ENCODE data around the gene GALNT18. TPM values are rescaled to one million over a fixed set of nuclear protein-coding genes. Genes with fewer than 3 reads are reported as not detected.

GALNT18 gene
- total and polyA plus RNA-seq, 2 donors (not counting 3 experiments of a cell fraction or from before 2014, with no cell fraction given), result 0.17 to 0.18 TPM

- CTCF ChIA-PET, result no interaction called here
- no peak overlapping the region for H3K4me3 ChIP-seq (replicated peaks in 1 of 3; ENCODE audit: insufficient read depth in 1 of 3, low read depth in 1 of 3, low read length in 3 of 3)
- H4K20me1 ChIP-seq (replicated peaks; ENCODE audit: control insufficient read depth, extremely low read depth, insufficient read depth, low read length), result no peaks in the 10 kb centered on the region
- intact Hi-C loops (cut with micrococcal nuclease) (no loop called here), dilution Hi-C loops (cut with MboI; ENCODE audit: extremely low pct_ligation_motif_present, low sequenced_read_pairs) (no loop called here)
- H3K27ac ChIP-seq (ENCODE audit: insufficient read depth, low read depth, low read length), result no peak overlapping the region
- no peak overlapping the region for H2AFZ ChIP-seq (ENCODE audit: low read depth, low read length)
- TF ChIP-seq GATA2 (IDR thresholded peaks at IDR 0.05; ENCODE audit: insufficient read depth, insufficient read length, low read depth, low read length) (no peak), FOS (IDR thresholded peaks at IDR 0.05; ENCODE audit: borderline replicate concordance, insufficient read depth, low read length) (no peak), MYC (IDR thresholded peaks at IDR 0.05; ENCODE audit: low read depth, low read length) (no peak), EZH2 (IDR thresholded peaks at IDR 0.05; ENCODE audit: borderline replicate concordance, low read depth, low read length, severe bottlenecking) (no peak), JUN (IDR thresholded peaks at IDR 0.05; ENCODE audit: borderline replicate concordance, insufficient read depth, insufficient read length, low read depth) (no peak), POLR2A (IDR thresholded peaks at IDR 0.05; ENCODE audit: low read depth, low read length) (no peak), POLR2AphosphoS5 (IDR thresholded peaks at IDR 0.05; ENCODE audit: insufficient read depth, low read depth, low read length) (no peak)
- TF ChIP-seq, protein P1, sequence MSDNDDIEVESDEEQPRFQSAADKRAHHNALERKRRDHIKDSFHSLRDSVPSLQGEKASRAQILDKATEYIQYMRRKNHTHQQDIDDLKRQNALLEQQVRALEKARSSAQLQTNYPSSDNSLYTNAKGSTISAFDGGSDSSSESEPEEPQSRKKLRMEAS (IDR thresholded peaks at IDR 0.05; ENCODE audit: insufficient read depth, insufficient read length), result no peak
- TF ChIP-seq, protein P2, sequence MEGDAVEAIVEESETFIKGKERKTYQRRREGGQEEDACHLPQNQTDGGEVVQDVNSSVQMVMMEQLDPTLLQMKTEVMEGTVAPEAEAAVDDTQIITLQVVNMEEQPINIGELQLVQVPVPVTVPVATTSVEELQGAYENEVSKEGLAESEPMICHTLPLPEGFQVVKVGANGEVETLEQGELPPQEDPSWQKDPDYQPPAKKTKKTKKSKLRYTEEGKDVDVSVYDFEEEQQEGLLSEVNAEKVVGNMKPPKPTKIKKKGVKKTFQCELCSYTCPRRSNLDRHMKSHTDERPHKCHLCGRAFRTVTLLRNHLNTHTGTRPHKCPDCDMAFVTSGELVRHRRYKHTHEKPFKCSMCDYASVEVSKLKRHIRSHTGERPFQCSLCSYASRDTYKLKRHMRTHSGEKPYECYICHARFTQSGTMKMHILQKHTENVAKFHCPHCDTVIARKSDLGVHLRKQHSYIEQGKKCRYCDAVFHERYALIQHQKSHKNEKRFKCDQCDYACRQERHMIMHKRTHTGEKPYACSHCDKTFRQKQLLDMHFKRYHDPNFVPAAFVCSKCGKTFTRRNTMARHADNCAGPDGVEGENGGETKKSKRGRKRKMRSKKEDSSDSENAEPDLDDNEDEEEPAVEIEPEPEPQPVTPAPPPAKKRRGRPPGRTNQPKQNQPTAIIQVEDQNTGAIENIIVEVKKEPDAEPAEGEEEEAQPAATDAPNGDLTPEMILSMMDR (IDR thresholded peaks at IDR 0.05; ENCODE audit: extremely low read depth in 1 of 2, insufficient read depth in 1 of 2, low read depth in 1 of 2, low read length in 2 of 2), result no peak
- no TSS peak for BruUV-seq (replicated peaks)
- H3K9ac ChIP-seq (replicated peaks; ENCODE audit: extremely low read depth, insufficient read depth, low read length), result no peak overlapping the region
- POLR2A ChIA-PET, result no interaction called here
- H3K27me3 ChIP-seq (ENCODE audit: control insufficient read depth in 2 of 2, insufficient read depth in 2 of 2, low read length in 2 of 2), result peaks cover 0 to 1% of the 10 kb centered on the region in 2 experiments
- H3K9me3 ChIP-seq (replicated peaks; ENCODE audit: control insufficient read depth, insufficient read depth, low read length), result no peaks in the 10 kb centered on the region
- no peaks in the 10 kb centered on the region for H3K36me3 ChIP-seq (ENCODE audit: control insufficient read depth in 2 of 2, extremely low read depth in 1 of 2, insufficient read depth in 2 of 2, low read length in 2 of 2)
- DNase-seq (ENCODE audit: low read depth, low spot score) (no peak), FAIRE-seq (no peak)
- H3K79me2 ChIP-seq (ENCODE audit: control insufficient read depth, insufficient read depth, low read length), result no peaks in the 10 kb centered on the region
- no peak overlapping the region for H3K4me2 ChIP-seq (ENCODE audit: insufficient read depth, low read length)
- H3K4me1 ChIP-seq (ENCODE audit: control insufficient read depth, extremely low read depth, insufficient read depth, low read length), result no peaks in the 10 kb centered on the region
- H3K9me1 ChIP-seq (replicated peaks; ENCODE audit: control insufficient read depth, extremely low read depth, insufficient read depth, low read length), result no peaks in the 10 kb centered on the region
Measured at GRCh38 chr11:11510939-11511338, 110.9 kb downstream of the GALNT18 start.

All from endothelial cell of umbilical vein (primary cell).